Stomach (tissue), 9 donors: Measurements from ENCODE around the gene BUD13. TPM values are rescaled to one million over a fixed set of nuclear protein-coding genes. Genes with fewer than 3 reads are reported as not detected.

Source experiments
- DNase-seq, 2 donors: peaks; one replicate each; pipeline versions ENCODE4 v3.0.0 to v3.0.0-alpha.2; 2013 to 2019
- H3K27ac ChIP-seq, 5 donors: fragments of 200-600 bp in 4 of 5; sonication (generic) in 4 of 5; one replicate each; pipeline ENCODE4 v1.5.1; 2013 to 2019; ENCODE audit warnings: mild to moderate bottlenecking in 1 of 5, moderate library complexity in 1 of 5
- H3K27me3 ChIP-seq, 3 donors: fragments of 200-600 bp; sonication (generic); one replicate each; pipeline ENCODE4 v1.5.1; 2017 to 2019; ENCODE audit warnings: mixed run types in 1 of 3
- H3K36me3 ChIP-seq, 4 donors: fragments of 200-600 bp; sonication (generic); 1 replicate in 3 of 4; 2 replicates in 1 of 4; pipeline ENCODE4 v1.5.1; 2016 to 2019
- H3K4me1 ChIP-seq, 4 donors: fragments of 200-600 bp; sonication (generic); one replicate each; pipeline ENCODE4 v1.5.1; 2016 to 2019
- H3K4me3 ChIP-seq, 4 donors: fragments of 200-600 bp; sonication (generic) in 3 of 4; one replicate each; pipeline ENCODE4 v1.5.1; 2016 to 2019; ENCODE audit warnings: mild to moderate bottlenecking in 1 of 4
- H3K9me3 ChIP-seq, 4 donors: fragments of 200-600 bp; sonication (generic); one replicate each; pipeline ENCODE4 v1.5.1; 2016 to 2019
- EP300 ChIP-seq: sonication (generic); formaldehyde crosslinking; IDR thresholded peaks from one replicate; pipeline ENCODE4 v1.6.1; 2017; ENCODE audit warnings: antibody characterized with exemption
- POLR2A ChIP-seq, 4 donors: fragments of 450-650 bp; IDR thresholded peaks; one replicate each; pipeline ENCODE4 v1.6.1; 2016; ENCODE audit warnings: antibody characterized with exemption in 4 of 4, control low read depth in 2 of 4, mild to moderate bottlenecking in 1 of 4, moderate library complexity in 1 of 4
- POLR2AphosphoS5 ChIP-seq, 3 donors: sonication (generic); formaldehyde crosslinking; IDR thresholded peaks; one replicate each; pipeline ENCODE4 v1.6.1; 2016; ENCODE audit warnings: antibody characterized with exemption in 3 of 3
- WGBS, 5 donors: extraction: QIAGEN DNeasy Blood & Tissue Kit in 3 of 5; methylation state at CpG; one replicate each; pipeline versions ENCODE4 v1.1.5 to v1.1.7; 2013 to 2018; 5-methylcytosine and 5-hydroxymethylcytosine counted together
- intact Hi-C: fragments of 100-400 bp; cut with DNase I; formaldehyde crosslinking; loops from one replicate; pipeline ENCODE4 v1.15.1; 2023; ENCODE audit warnings: low total_unique reads
- polyA plus RNA-seq, 3 donors: library from polyadenylated mRNA; stranded (reverse); fragments of 200-250 nt; gene quantifications; one replicate each; pipeline ENCODE4 v1.2.3, GENCODE V29; 2013
- total RNA-seq, 5 donors: library from RNA; depleted of rRNA; stranded (reverse); fragments of >200 nt; gene quantifications; one replicate each; pipeline versions ENCODE4 v1.1.0 to v1.2.3, GENCODE V29; 2014 to 2016
- TF ChIP-seq, protein P1 (sequence below), 7 experiments: fragments of 450-650 bp in 4 of 7; fragments of 200-600 bp in 3 of 7; sonication (generic) in 3 of 7; IDR thresholded peaks; one replicate each; pipeline ENCODE4 v1.5.1; 2016 to 2019; ENCODE audit warnings: antibody characterized with exemption in 7 of 7, control low read depth in 2 of 7, mild to moderate bottlenecking in 1 of 7
- donor health status: healthy with polysubstance abuse.
- donor health status: Bipolar disorder and iron deficiency.
- donor health status: healthy.

BUD13 gene
- total and polyA plus RNA-seq, 8 donors, result 4.1 to 21.7 (median 15.8) TPM

DNA sequence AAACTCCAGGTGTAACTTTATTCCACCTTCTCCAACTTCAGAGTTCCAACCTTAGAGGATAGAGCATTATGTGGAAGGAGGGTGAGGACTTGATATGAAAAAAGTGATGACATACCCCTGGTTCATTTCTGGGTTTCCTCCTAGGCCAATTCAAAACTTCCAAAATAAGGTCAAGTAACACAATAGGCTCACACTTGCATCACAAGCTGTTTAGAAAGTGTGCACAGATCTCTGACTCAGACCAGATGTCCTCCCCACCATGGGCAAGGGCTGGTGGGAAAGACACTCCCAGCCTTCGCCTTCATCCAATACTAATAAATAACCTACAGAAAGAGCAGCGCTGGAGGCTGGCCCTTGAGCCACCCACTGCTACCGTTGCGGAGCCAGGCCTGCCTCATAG lies 5.8 kb upstream of the BUD13 start:
- H3K27ac ChIP-seq, result no peak overlapping the region
- 91 to 99% (median 98%) methylated on average over 4 of the region's 4 CpGs for WGBS, 5 donors
- H3K36me3 ChIP-seq, result peaks cover 55 to 80% (median 78%) of the 10 kb centered on the region in 4 donors
- no peak for DNase-seq
- no peak overlapping the region for H3K4me3 ChIP-seq
- H3K9me3 ChIP-seq, result no peaks in the 10 kb centered on the region
- peaks cover 5 to 8% (median 7%) of the 10 kb centered on the region in 4 donors for H3K4me1 ChIP-seq
- TF ChIP-seq, protein P1, sequence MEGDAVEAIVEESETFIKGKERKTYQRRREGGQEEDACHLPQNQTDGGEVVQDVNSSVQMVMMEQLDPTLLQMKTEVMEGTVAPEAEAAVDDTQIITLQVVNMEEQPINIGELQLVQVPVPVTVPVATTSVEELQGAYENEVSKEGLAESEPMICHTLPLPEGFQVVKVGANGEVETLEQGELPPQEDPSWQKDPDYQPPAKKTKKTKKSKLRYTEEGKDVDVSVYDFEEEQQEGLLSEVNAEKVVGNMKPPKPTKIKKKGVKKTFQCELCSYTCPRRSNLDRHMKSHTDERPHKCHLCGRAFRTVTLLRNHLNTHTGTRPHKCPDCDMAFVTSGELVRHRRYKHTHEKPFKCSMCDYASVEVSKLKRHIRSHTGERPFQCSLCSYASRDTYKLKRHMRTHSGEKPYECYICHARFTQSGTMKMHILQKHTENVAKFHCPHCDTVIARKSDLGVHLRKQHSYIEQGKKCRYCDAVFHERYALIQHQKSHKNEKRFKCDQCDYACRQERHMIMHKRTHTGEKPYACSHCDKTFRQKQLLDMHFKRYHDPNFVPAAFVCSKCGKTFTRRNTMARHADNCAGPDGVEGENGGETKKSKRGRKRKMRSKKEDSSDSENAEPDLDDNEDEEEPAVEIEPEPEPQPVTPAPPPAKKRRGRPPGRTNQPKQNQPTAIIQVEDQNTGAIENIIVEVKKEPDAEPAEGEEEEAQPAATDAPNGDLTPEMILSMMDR (IDR thresholded peaks at IDR 0.05), result no peak
- TF ChIP-seq POLR2AphosphoS5 (IDR thresholded peaks at IDR 0.05) (no peak), EP300 (no peak), POLR2A (IDR thresholded peaks at IDR 0.05) (no peak)
- intact Hi-C loops, result no loop called here
- no peaks in the 10 kb centered on the region for H3K27me3 ChIP-seq

DNA sequence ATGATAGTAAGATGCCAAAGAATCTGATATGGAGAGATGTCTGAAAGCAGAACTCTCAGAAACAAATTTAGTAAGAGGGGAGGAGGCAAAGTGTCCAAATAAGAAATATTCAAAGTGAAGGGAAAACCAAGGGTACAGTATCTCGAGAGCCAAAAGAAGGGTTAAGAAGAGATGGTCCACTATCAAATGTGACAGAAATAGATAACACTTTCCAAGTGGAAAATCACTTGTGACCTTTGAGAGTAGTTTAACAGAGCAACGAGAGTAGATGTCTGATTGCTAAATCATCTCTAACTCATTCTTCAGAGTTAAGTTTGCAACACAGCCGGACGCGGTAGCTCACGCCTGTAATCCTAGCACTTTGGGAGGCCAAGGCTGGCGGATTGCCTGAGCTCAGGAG lies 4.3 kb upstream of the BUD13 start:
- no peaks in the 10 kb centered on the region for H3K27me3 ChIP-seq
- no peaks in the 10 kb centered on the region for H3K9me3 ChIP-seq
- TF ChIP-seq, protein P1 (IDR thresholded peaks at IDR 0.05), result no peak
- no peak for TF ChIP-seq POLR2AphosphoS5 (IDR thresholded peaks at IDR 0.05)
- TF ChIP-seq EP300, result no peak
- TF ChIP-seq POLR2A (IDR thresholded peaks at IDR 0.05), result no peak
- H3K4me1 ChIP-seq, result peaks cover 8 to 13% (median 11%) of the 10 kb centered on the region in 4 donors
- H3K4me3 ChIP-seq, result no peak overlapping the region
- H3K36me3 ChIP-seq, result peaks cover 40 to 65% (median 63%) of the 10 kb centered on the region in 4 donors
- intact Hi-C loops, result no loop called here
- whole genome bisulfite sequencing, 5 donors, result 77 to 87% (median 85%) methylated on average over 7 of the region's 7 CpGs
- no peak overlapping the region for H3K27ac ChIP-seq
- DNase-seq, result no peak

DNA sequence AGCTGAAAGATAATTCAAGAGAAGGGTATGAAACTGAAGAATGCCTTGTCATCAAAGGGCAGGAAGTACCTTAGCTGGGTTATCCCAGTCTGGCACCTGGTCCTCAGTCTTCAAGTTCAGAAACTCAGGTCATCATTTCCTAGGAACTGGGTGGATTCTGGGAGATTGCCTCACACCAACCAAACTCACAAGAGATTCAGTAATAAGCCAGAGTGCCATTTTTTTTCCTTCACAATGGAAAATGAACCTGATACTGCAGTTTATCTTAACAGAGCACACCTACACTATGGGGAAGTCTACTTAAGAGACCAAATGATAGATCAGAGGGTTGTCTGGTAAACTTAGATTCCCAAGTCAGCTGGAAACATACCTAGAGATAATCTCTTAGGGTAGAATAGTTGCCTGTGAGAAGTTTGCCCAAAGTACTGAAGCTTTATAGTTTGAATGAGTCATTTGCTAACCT lies 3.8 kb upstream of the BUD13 start:
- Histone ChIP-seq H3K9me3 (no peaks in the 10 kb centered on the region), H3K4me3 (no peak overlapping the region), H3K27ac (no peak overlapping the region), H3K27me3 (no peaks in the 10 kb centered on the region), H3K4me1 (peaks cover 13 to 18% (median 16%) of the 10 kb centered on the region in 4 donors), H3K36me3 (peaks cover 36 to 60% (median 58%) of the 10 kb centered on the region in 4 donors)
- TF ChIP-seq, protein P1 (IDR thresholded peaks at IDR 0.05), result no peak
- TF ChIP-seq EP300, result no peak
- TF ChIP-seq POLR2AphosphoS5 (IDR thresholded peaks at IDR 0.05), result no peak
- TF ChIP-seq POLR2A (IDR thresholded peaks at IDR 0.05), result no peak
- DNase-seq, result no peak
- intact Hi-C loops, result no loop called here

DNA sequence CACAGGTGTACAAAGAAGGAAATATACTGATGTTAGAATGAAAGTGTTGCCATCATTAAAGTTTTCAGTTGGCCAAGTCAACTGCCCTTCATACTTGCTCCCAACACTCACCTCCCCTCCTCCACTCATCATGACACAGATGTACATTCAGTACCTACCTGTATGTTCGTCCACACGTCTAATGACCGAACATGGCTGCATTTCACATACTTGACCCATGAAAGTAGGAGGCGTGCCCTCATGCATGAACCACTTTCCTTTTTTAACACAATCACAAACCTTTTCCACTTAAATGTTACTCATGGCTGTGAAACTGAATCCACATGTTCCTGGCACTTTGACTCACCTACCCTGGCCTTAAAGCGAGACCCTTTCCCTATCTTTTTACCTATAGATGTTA lies 3.2 kb upstream of the BUD13 start:
- no peak overlapping the region for H3K27ac ChIP-seq
- H3K36me3 ChIP-seq, result peaks cover 30 to 55% (median 53%) of the 10 kb centered on the region in 4 donors
- intact Hi-C loops, result no loop called here
- no peaks in the 10 kb centered on the region for H3K27me3 ChIP-seq
- H3K9me3 ChIP-seq, result no peaks in the 10 kb centered on the region
- TF ChIP-seq, protein P1 (IDR thresholded peaks at IDR 0.05), result no peak
- no peak for TF ChIP-seq POLR2A (IDR thresholded peaks at IDR 0.05)
- TF ChIP-seq POLR2AphosphoS5 (IDR thresholded peaks at IDR 0.05), result no peak
- no peak for TF ChIP-seq EP300
- DNase-seq, result no peak
- WGBS, 5 donors, result 83 to 96% (median 95%) methylated on average over 5 of the region's 5 CpGs
- peaks cover 19 to 24% (median 21%) of the 10 kb centered on the region in 4 donors for H3K4me1 ChIP-seq
- no peak overlapping the region for H3K4me3 ChIP-seq
